H1 (cell line): ENCODE results near the gene GCSAM. TPM values are rescaled to one million over a fixed set of nuclear protein-coding genes. Genes with fewer than 3 reads are reported as not detected.

ENCODE experiments used
- CHD7 ChIP-seq: fragments of 300-600 bp; sonication (generic); IDR thresholded peaks from 2 replicates; pipeline ENCODE4 v1.7.1; 2012; ENCODE audit warnings: low read length, moderate library complexity, mild to moderate bottlenecking, inconsistent platforms; ENCODE audit not compliant: insufficient replicate concordance
- E2F6 ChIP-seq: IDR thresholded peaks from 2 replicates; pipeline ENCODE4 v1.6.1; 2012; ENCODE audit warnings: inconsistent platforms
- SIX5 ChIP-seq: IDR thresholded peaks from 2 replicates; pipeline ENCODE4 v1.6.1; 2011; ENCODE audit warnings: mild to moderate bottlenecking, low read depth, low read length
- polyA plus RNA-seq, 7 experiments: library from polyadenylated mRNA; depleted of rRNA in 3 of 7; stranded (reverse) in 5 of 7; unstranded in 2 of 7; fragments of >200 nt in 5 of 7; fragments of 200-250 nt in 2 of 7; gene quantifications; 1 replicate in 5 of 7; 2 replicates in 1 of 7; 4 replicates in 1 of 7; pipeline versions ENCODE4 v1.2.1 to v1.2.3, GENCODE V29; 2011 to 2013; ENCODE audit warnings: missing spikeins in 2 of 7, mixed read lengths in 2 of 7
- total RNA-seq: library from RNA; stranded (reverse); fragmentation: NEBNext Ultra II Directional; extraction: Animal tissue kit (Norgen Biotek cat#: 25700); gene quantifications from 2 replicates; pipeline ENCODE4 v1.2.1, GENCODE V29; 2021

Gene GCSAM
- total and polyA plus RNA-seq, 2 of the 8 experiments (the other 6 are each of a cell fraction or from before 2014, with no cell fraction given) = not detected

- TF ChIP-seq CHD7 = no peak
- TF ChIP-seq SIX5 = no peak
- TF ChIP-seq E2F6 = no peak
These were observed 6.5 kb downstream of the GCSAM start (continued) for GRCh38 chr3:112126511-112126911.
